ENCODE measurements around the gene SMG7.

DNA sequence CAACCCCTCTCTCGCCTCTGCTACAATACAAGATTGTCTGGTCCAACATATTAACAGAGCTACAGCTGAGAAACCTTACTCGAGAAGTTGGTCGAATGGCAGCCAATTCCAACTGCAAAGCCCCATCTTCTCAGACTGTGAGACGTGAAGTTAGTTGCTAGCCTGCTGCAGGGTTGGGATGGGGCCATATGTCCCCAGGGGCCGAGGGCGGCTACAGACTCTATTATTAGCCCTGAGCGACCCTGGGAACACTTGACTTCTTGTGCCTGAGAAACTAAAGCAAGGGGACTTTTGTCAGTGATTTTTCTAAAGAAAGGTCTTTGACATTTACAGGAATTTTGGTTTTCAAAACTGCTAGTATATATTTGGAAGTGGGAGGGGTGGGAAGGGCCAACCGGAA, 104.2 kb downstream of the SMG7 start:
- TF ChIP-seq, protein P1, sequence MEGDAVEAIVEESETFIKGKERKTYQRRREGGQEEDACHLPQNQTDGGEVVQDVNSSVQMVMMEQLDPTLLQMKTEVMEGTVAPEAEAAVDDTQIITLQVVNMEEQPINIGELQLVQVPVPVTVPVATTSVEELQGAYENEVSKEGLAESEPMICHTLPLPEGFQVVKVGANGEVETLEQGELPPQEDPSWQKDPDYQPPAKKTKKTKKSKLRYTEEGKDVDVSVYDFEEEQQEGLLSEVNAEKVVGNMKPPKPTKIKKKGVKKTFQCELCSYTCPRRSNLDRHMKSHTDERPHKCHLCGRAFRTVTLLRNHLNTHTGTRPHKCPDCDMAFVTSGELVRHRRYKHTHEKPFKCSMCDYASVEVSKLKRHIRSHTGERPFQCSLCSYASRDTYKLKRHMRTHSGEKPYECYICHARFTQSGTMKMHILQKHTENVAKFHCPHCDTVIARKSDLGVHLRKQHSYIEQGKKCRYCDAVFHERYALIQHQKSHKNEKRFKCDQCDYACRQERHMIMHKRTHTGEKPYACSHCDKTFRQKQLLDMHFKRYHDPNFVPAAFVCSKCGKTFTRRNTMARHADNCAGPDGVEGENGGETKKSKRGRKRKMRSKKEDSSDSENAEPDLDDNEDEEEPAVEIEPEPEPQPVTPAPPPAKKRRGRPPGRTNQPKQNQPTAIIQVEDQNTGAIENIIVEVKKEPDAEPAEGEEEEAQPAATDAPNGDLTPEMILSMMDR (conservative IDR thresholded peaks at IDR 0.05; ENCODE audit: low read length), result no peak
- no peak for TF ChIP-seq EZH2phosphoT487 (IDR thresholded peaks at IDR 0.05; ENCODE audit: borderline replicate concordance, low read depth, low read length)
